Measurements from ENCODE around the gene RCCD1. TPM values are rescaled to one million over a fixed set of nuclear protein-coding genes. Genes with fewer than 3 reads are reported as not detected.

The RCCD1 gene
- total RNA-seq, 1 experiment from 2014 or later = 38.5 TPM

DNA sequence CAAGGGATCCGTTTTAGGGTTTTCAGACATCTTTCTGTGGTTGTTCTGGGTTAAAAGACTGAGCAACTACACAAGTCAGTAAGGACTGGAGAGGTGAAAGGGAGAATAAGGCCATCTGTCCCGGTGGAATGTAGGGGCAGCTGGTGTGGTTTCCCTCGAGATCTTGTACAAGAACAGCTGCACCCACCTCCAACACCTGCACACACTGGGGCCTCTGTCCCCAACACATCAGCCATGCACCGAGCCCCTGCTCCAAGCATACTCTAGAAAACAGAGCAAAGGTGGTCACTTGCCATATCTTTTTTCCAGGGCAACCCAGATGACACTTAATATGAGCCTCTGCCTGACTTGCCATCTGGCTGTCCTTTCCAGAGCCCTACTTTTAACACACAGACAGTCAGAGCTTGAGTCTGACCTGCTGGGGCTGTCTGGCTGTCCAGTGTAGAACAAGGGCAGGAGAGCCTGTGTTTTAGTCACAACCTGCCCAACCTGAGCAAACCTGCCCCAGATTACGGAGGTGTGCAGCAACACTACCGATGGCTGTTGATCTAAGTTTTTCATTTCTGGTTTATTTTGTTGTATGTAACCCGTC lies 39.4 kb upstream of the RCCD1 start:
- intact Hi-C loops (cut with micrococcal nuclease) = no loop called here
- H3K4me2 ChIP-seq (ENCODE audit: low read length) = no peak overlapping the region
- no peak overlapping the region for H3K27ac ChIP-seq (ENCODE audit: low read depth, low read length)
- H3K4me3 ChIP-seq (replicated peaks in 1 of 2; ENCODE audit: low read depth in 1 of 2, low read length in 2 of 2) = no peak overlapping the region
- TF ChIP-seq JUND (IDR thresholded peaks at IDR 0.05) = no peak
- TF ChIP-seq SRF (IDR thresholded peaks at IDR 0.05; ENCODE audit: low read depth) = no peak
- H2AFZ ChIP-seq (ENCODE audit: low read depth, low read length, poor library complexity, severe bottlenecking) = no peak overlapping the region
- H3K9ac ChIP-seq (ENCODE audit: low read length) = no peak overlapping the region
- no peak for DNase-seq (ENCODE audit: low read depth, low spot score)
- H3K9me3 ChIP-seq (ENCODE audit: control insufficient read depth in 1 of 2, insufficient read depth in 1 of 2, low read depth in 1 of 2, low read length in 2 of 2) = no peaks in the 10 kb centered on the region
- ChIA-PET RAD21 (ENCODE audit: low non-redundant PET in 1 of 2, low total read pairs in 2 of 2, uncharacterized antibody in 2 of 2, unreplicated experiment in 2 of 2) (no interaction called here), POLR2A (no interaction called here), CTCF (no interaction called here)
- no peaks in the 10 kb centered on the region for H3K4me1 ChIP-seq (ENCODE audit: control insufficient read depth in 1 of 2, insufficient read depth in 2 of 2, low read length in 2 of 2)
- H4K20me1 ChIP-seq (ENCODE audit: insufficient read depth) = no peaks in the 10 kb centered on the region
- no peaks in the 10 kb centered on the region for H3K79me2 ChIP-seq (ENCODE audit: insufficient read depth, low read length)
- no peaks in the 10 kb centered on the region for H3K27me3 ChIP-seq (ENCODE audit: insufficient read depth, low read length)
- peaks cover 2 to 4% of the 10 kb centered on the region in 2 experiments; a peak in 2 of 4 replicates for H3K36me3 ChIP-seq (ENCODE audit: control insufficient read depth in 1 of 2, insufficient read depth in 2 of 2, low read length in 2 of 2)
- H3K9me2 ChIP-seq (ENCODE audit: insufficient read depth) = no peaks in the 10 kb centered on the region
- ATAC-seq = no peak
- no TSS peak for BruUV-seq (replicated peaks)

DNA sequence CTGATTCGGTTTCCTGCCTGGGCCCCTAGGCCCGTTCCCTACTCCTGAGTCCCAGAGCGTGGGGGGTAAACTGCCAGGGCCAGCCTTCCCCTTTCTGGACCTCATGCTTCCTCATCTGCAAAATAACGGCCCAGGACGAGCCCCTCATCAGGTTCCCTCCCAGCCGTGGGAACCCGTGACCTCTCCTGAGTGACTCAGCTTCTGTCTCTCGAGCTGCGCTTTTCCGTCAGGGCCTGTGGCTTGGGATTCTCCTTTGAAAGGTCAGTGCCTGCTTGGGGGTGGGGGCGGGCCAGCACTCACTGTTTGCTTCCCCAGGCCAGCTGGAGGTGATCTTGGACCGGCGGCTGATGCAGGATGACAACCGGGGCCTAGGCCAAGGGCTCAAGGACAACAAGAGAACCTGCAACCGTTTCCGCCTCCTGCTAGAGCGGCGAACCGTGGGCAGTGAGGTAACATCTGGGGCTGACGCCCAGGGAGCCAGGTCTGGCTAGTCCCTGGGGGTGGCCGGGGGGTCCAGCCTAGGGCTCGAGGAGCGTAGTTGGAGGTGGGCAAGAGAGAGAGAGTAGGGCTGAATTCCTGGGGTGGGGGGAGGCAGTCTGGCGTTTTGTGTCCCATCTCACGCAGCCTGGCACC lies 38.8 kb upstream of the RCCD1 start:
- CTCF ChIA-PET = no interaction called here
- no peak overlapping the region for H3K4me2 ChIP-seq (ENCODE audit: low read length)
- H3K9me2 ChIP-seq (ENCODE audit: insufficient read depth) = no peaks in the 10 kb centered on the region
- H2AFZ ChIP-seq (ENCODE audit: low read depth, low read length, poor library complexity, severe bottlenecking) = no peak overlapping the region
- H3K9me3 ChIP-seq (ENCODE audit: control insufficient read depth in 1 of 2, insufficient read depth in 1 of 2, low read depth in 1 of 2, low read length in 2 of 2) = no peaks in the 10 kb centered on the region
- intact Hi-C loops (cut with micrococcal nuclease) = no loop called here
- H3K27ac ChIP-seq (ENCODE audit: low read depth, low read length) = no peak overlapping the region
- H3K79me2 ChIP-seq (ENCODE audit: insufficient read depth, low read length) = no peaks in the 10 kb centered on the region
- BruUV-seq (replicated peaks) = no TSS peak
- no peaks in the 10 kb centered on the region for H3K4me1 ChIP-seq (ENCODE audit: control insufficient read depth in 1 of 2, insufficient read depth in 2 of 2, low read length in 2 of 2)
- H3K36me3 ChIP-seq (ENCODE audit: control insufficient read depth in 1 of 2, insufficient read depth in 2 of 2, low read length in 2 of 2) = peaks cover 2 to 4% of the 10 kb centered on the region in 2 experiments; a peak in 3 of 4 replicates
- ATAC-seq = no peak
- no peak for DNase-seq (ENCODE audit: low read depth, low spot score)
- RAD21 ChIA-PET (ENCODE audit: low non-redundant PET in 1 of 2, low total read pairs in 2 of 2, uncharacterized antibody in 2 of 2, unreplicated experiment in 2 of 2) = no interaction called here
- POLR2A ChIA-PET = no interaction called here
- TF ChIP-seq, protein P1, sequence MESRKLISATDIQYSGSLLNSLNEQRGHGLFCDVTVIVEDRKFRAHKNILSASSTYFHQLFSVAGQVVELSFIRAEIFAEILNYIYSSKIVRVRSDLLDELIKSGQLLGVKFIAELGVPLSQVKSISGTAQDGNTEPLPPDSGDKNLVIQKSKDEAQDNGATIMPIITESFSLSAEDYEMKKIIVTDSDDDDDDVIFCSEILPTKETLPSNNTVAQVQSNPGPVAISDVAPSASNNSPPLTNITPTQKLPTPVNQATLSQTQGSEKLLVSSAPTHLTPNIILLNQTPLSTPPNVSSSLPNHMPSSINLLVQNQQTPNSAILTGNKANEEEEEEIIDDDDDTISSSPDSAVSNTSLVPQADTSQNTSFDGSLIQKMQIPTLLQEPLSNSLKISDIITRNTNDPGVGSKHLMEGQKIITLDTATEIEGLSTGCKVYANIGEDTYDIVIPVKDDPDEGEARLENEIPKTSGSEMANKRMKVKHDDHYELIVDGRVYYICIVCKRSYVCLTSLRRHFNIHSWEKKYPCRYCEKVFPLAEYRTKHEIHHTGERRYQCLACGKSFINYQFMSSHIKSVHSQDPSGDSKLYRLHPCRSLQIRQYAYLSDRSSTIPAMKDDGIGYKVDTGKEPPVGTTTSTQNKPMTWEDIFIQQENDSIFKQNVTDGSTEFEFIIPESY (IDR thresholded peaks at IDR 0.05; ENCODE audit: extremely low read depth, insufficient replicate concordance, low read length) = no peak
- TF ChIP-seq SIN3A (IDR thresholded peaks at IDR 0.05; ENCODE audit: low read depth) = no peak
- no peaks in the 10 kb centered on the region for H4K20me1 ChIP-seq (ENCODE audit: insufficient read depth)
- H3K27me3 ChIP-seq (ENCODE audit: insufficient read depth, low read length) = no peaks in the 10 kb centered on the region
- no peak overlapping the region for H3K9ac ChIP-seq (ENCODE audit: low read length)
- no peak overlapping the region for H3K4me3 ChIP-seq (replicated peaks in 1 of 2; ENCODE audit: low read depth in 1 of 2, low read length in 2 of 2)
